ENCODE results near the gene GPRC5A.

- TF ChIP-seq POLR2AphosphoS5 (IDR thresholded peaks at IDR 0.05) (no peak), POLR2A (IDR thresholded peaks at IDR 0.05) (no peak)
Measured at GRCh38 chr12:12951504-12951903, 60.1 kb downstream of the GPRC5A start.

All from spleen (tissue), 3 donors.